GM23338 (cell line): ENCODE data around the gene MYO9B. TPM values are rescaled to one million over a fixed set of nuclear protein-coding genes. Genes with fewer than 3 reads are reported as not detected.

Source experiments
- ATAC-seq: fragments of 200-7000 bp; cut with Tn5 transposase; 3 replicates; pipeline ENCODE4 v1.9.1; 2020
- DNase-seq: peaks from one replicate; pipeline ENCODE4 v3.0.0-alpha.2; 2015; ENCODE audit warnings: low spot score
- H2AFZ ChIP-seq: fragments of 200-600 bp; sonication (generic); 2 replicates; pipeline ENCODE4 v1.8.0; 2016; ENCODE audit warnings: antibody characterized with exemption, mild to moderate bottlenecking, moderate library complexity
- H3F3A ChIP-seq: fragments of 200-600 bp; sonication (generic); replicated peaks from 2 replicates; pipeline ENCODE4 v1.8.0; 2017; ENCODE audit warnings: antibody characterized with exemption, mixed run types, low read depth
- H3K27ac ChIP-seq: fragments of 200-600 bp; sonication (generic); 2 replicates; pipeline ENCODE4 v1.6.1; 2016; ENCODE audit warnings: low read depth
- H3K27me3 ChIP-seq: fragments of 200-600 bp; sonication (generic); 2 replicates; pipeline ENCODE4 v1.8.0; 2016; ENCODE audit warnings: mild to moderate bottlenecking, mixed run types, moderate library complexity; ENCODE audit not compliant: insufficient read depth
- H3K36me3 ChIP-seq: fragments of 200-600 bp; sonication (generic); 2 replicates; pipeline ENCODE4 v1.8.0; 2016; ENCODE audit warnings: mild to moderate bottlenecking; ENCODE audit not compliant: insufficient read depth
- H3K4me1 ChIP-seq: fragments of 200-600 bp; sonication (generic); 2 replicates; pipeline ENCODE4 v1.8.0; 2016; ENCODE audit warnings: mild to moderate bottlenecking, moderate library complexity; ENCODE audit not compliant: insufficient read depth
- H3K4me2 ChIP-seq: fragments of 200-600 bp; sonication (generic); 2 replicates; pipeline ENCODE4 v1.7.1; 2017; ENCODE audit warnings: mixed run types
- H3K4me3 ChIP-seq: fragments of 200-600 bp; sonication (generic); 2 replicates; pipeline ENCODE4 v1.6.1; 2016; ENCODE audit warnings: mixed run types
- H3K79me2 ChIP-seq: fragments of 200-600 bp; sonication (generic); replicated peaks from 2 replicates; pipeline ENCODE4 v1.8.0; 2017; ENCODE audit warnings: mild to moderate bottlenecking; ENCODE audit not compliant: insufficient read depth
- H3K9me2 ChIP-seq: fragments of 200-600 bp; sonication (generic); 2 replicates; pipeline ENCODE4 v1.8.0; 2017; ENCODE audit not compliant: insufficient read depth
- H4K20me1 ChIP-seq: fragments of 200-600 bp; sonication (generic); replicated peaks from 2 replicates; pipeline ENCODE4 v1.8.0; 2017; ENCODE audit warnings: mild to moderate bottlenecking; ENCODE audit not compliant: insufficient read depth
- H3K27ac Mint-ChIP-seq: 2 replicates; pipeline ENCODE4 v1.8.0; 2020; ENCODE audit warnings: inconsistent platforms, mild to moderate bottlenecking, moderate library complexity, mixed read lengths
- H3K27me3 Mint-ChIP-seq: 3 replicates; pipeline ENCODE4 v1.8.0; 2022; ENCODE audit warnings: low read depth, mild to moderate bottlenecking, moderate library complexity, mixed read lengths, inconsistent platforms; ENCODE audit not compliant: insufficient read depth, poor library complexity
- H3K36me3 Mint-ChIP-seq: 3 replicates; pipeline ENCODE4 v1.8.0; 2021; ENCODE audit warnings: low read depth, mild to moderate bottlenecking, inconsistent platforms, moderate library complexity, mixed read lengths
- H3K4me1 Mint-ChIP-seq: 3 replicates; pipeline ENCODE4 v1.8.0; 2020; ENCODE audit warnings: mild to moderate bottlenecking, inconsistent platforms, mixed read lengths
- H3K4me3 Mint-ChIP-seq: 3 replicates; pipeline ENCODE4 v1.8.0; 2021; ENCODE audit warnings: moderate library complexity, mild to moderate bottlenecking, inconsistent platforms, mixed read lengths
- H3K9me3 Mint-ChIP-seq: 3 replicates; pipeline ENCODE4 v1.8.0; 2020; ENCODE audit warnings: moderate library complexity, mild to moderate bottlenecking, inconsistent platforms, mixed read lengths
- CREB1 ChIP-seq: fragments of 250-450 bp; sonication (Bioruptor Pico); IDR thresholded peaks from 2 replicates; pipeline ENCODE4 v1.5.0; 2020; ENCODE audit warnings: low read depth, mild to moderate bottlenecking, moderate library complexity
- EZH2 ChIP-seq: fragments of 200-600 bp; sonication (generic); IDR thresholded peaks from one replicate; pipeline ENCODE4 v1.8.0; 2017; ENCODE audit warnings: antibody characterized with exemption, mild to moderate bottlenecking, low read depth; ENCODE audit not compliant: unreplicated experiment
- EZH2phosphoT487 ChIP-seq: fragments of 200-600 bp; sonication (generic); IDR thresholded peaks from one replicate; pipeline ENCODE4 v1.8.1; 2018; ENCODE audit warnings: antibody characterized with exemption; ENCODE audit not compliant: unreplicated experiment
- JUNB ChIP-seq: IDR thresholded peaks from one replicate; pipeline ENCODE4 v1.6.1; 2016; ENCODE audit warnings: antibody characterized with exemption; ENCODE audit not compliant: unreplicated experiment
- NANOG ChIP-seq: IDR thresholded peaks from 2 replicates; pipeline ENCODE4 v1.6.1; 2016; ENCODE audit warnings: antibody characterized with exemption, borderline replicate concordance
- POLR2AphosphoS5 ChIP-seq: IDR thresholded peaks from 2 replicates; pipeline ENCODE4 v1.6.1; 2016; ENCODE audit warnings: antibody characterized with exemption, low read depth
- STAT1 ChIP-seq: IDR thresholded peaks from one replicate; pipeline ENCODE4 v1.6.1; 2016; ENCODE audit warnings: antibody characterized with exemption; ENCODE audit not compliant: unreplicated experiment
- ZNF114 ChIP-seq: fragments of 250-450 bp; sonication (Bioruptor Pico); IDR thresholded peaks from 2 replicates; pipeline ENCODE4 v1.5.0; 2020; ENCODE audit warnings: mild to moderate bottlenecking, moderate library complexity
- ZNF331 ChIP-seq: fragments of 250-450 bp; sonication (Bioruptor Pico); IDR thresholded peaks from 2 replicates; pipeline ENCODE4 v1.5.0; 2020; ENCODE audit warnings: low read depth, mild to moderate bottlenecking, moderate library complexity
- polyA plus RNA-seq: library from polyadenylated mRNA; unstranded; fragments of >200 nt; fragmentation: Nextera tagmentation; extraction: Ambion mirVana; gene quantifications from 2 replicates; pipeline ENCODE4 v1.2.1, GENCODE V29; 2016
- total RNA-seq: library from RNA; depleted of rRNA; stranded (reverse); fragments of >200 nt; shearing (Covaris generic); gene quantifications from 2 replicates; pipeline ENCODE4 v1.2.3, GENCODE V29; 2014
- TF ChIP-seq, protein P1 (sequence below): IDR thresholded peaks from one replicate; pipeline ENCODE4 v1.6.1; 2018; ENCODE audit warnings: antibody characterized with exemption; ENCODE audit not compliant: unreplicated experiment
- TF ChIP-seq, protein P2 (sequence below): IDR thresholded peaks from 2 replicates; pipeline ENCODE4 v1.6.1; 2016; ENCODE audit warnings: antibody characterized with exemption
- TF ChIP-seq, protein P3 (sequence below): fragments of 250-450 bp; sonication (Bioruptor Pico); IDR thresholded peaks from 2 replicates; pipeline ENCODE4 v1.5.0; 2020; ENCODE audit warnings: mild to moderate bottlenecking, moderate library complexity
- TF ChIP-seq, protein P4 (sequence below), 2 experiments: fragments of 200-600 bp in 1 of 2; sonication (generic) in 1 of 2; conservative IDR thresholded peaks; 2 replicates each; pipeline versions ENCODE4 v1.5.1 to v1.6.1; 2016 to 2017; ENCODE audit warnings: antibody characterized with exemption in 2 of 2, low read depth in 2 of 2, mild to moderate bottlenecking in 2 of 2, moderate library complexity in 1 of 2

Gene MYO9B
- total and polyA plus RNA-seq, 2 experiments from 2014 or later: 28.7 to 61.3 TPM

DNA sequence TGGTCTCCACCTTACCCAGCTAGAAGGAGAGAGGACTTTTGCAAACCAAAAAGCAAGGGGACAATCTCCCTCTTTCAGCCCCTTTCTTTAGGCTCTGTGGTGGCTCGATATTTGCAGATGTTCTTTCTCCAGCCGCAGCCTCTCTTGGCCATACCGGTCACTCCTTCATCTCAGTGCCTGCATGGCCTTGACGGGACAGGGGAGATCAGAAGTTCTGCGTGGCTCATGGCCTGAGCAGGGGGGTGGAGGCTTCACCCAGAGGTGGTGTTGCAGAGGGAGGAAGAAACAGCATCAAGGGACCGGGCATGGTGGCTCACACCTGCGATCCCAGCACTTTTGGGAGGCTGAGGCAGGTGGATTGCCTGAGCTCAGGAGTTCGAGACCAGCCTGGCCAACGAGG, 53.2 kb downstream of the MYO9B start:
- H3K4me3 ChIP-seq: no peak overlapping the region
- H3K27ac Mint-ChIP-seq: no peak overlapping the region
- peaks cover 18% of the 10 kb centered on the region for H3K27me3 Mint-ChIP-seq
- DNase-seq: no peak
- peaks cover 15% of the 10 kb centered on the region; the same call in 1 of the 3 replicates for H3K36me3 Mint-ChIP-seq
- peaks cover 21% of the 10 kb centered on the region for H3K4me1 Mint-ChIP-seq
- peaks cover 10% of the 10 kb centered on the region; the same call in 1 of the 2 replicates for H3F3A ChIP-seq
- no peak overlapping the region for H2AFZ ChIP-seq
- ATAC-seq: no peak
- H3K4me3 Mint-ChIP-seq: no peak overlapping the region
- H3K4me1 ChIP-seq: peaks cover 21% of the 10 kb centered on the region
- no peaks in the 10 kb centered on the region for H3K27me3 ChIP-seq
- H3K9me2 ChIP-seq: no peaks in the 10 kb centered on the region
- TF ChIP-seq, protein P1, sequence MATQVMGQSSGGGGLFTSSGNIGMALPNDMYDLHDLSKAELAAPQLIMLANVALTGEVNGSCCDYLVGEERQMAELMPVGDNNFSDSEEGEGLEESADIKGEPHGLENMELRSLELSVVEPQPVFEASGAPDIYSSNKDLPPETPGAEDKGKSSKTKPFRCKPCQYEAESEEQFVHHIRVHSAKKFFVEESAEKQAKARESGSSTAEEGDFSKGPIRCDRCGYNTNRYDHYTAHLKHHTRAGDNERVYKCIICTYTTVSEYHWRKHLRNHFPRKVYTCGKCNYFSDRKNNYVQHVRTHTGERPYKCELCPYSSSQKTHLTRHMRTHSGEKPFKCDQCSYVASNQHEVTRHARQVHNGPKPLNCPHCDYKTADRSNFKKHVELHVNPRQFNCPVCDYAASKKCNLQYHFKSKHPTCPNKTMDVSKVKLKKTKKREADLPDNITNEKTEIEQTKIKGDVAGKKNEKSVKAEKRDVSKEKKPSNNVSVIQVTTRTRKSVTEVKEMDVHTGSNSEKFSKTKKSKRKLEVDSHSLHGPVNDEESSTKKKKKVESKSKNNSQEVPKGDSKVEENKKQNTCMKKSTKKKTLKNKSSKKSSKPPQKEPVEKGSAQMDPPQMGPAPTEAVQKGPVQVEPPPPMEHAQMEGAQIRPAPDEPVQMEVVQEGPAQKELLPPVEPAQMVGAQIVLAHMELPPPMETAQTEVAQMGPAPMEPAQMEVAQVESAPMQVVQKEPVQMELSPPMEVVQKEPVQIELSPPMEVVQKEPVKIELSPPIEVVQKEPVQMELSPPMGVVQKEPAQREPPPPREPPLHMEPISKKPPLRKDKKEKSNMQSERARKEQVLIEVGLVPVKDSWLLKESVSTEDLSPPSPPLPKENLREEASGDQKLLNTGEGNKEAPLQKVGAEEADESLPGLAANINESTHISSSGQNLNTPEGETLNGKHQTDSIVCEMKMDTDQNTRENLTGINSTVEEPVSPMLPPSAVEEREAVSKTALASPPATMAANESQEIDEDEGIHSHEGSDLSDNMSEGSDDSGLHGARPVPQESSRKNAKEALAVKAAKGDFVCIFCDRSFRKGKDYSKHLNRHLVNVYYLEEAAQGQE: no peak
- TF ChIP-seq EZH2 (no peak), CREB1 (CRISPR knock-in tag) (no peak), NANOG (no peak), EZH2phosphoT487 (no peak), ZNF331 (CRISPR knock-in tag) (no peak), POLR2AphosphoS5 (no peak), STAT1 (no peak), ZNF114 (CRISPR knock-in tag) (no peak), JUNB (no peak)
- TF ChIP-seq, protein P2, sequence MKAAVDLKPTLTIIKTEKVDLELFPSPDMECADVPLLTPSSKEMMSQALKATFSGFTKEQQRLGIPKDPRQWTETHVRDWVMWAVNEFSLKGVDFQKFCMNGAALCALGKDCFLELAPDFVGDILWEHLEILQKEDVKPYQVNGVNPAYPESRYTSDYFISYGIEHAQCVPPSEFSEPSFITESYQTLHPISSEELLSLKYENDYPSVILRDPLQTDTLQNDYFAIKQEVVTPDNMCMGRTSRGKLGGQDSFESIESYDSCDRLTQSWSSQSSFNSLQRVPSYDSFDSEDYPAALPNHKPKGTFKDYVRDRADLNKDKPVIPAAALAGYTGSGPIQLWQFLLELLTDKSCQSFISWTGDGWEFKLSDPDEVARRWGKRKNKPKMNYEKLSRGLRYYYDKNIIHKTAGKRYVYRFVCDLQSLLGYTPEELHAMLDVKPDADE: no peak
- TF ChIP-seq, protein P3, sequence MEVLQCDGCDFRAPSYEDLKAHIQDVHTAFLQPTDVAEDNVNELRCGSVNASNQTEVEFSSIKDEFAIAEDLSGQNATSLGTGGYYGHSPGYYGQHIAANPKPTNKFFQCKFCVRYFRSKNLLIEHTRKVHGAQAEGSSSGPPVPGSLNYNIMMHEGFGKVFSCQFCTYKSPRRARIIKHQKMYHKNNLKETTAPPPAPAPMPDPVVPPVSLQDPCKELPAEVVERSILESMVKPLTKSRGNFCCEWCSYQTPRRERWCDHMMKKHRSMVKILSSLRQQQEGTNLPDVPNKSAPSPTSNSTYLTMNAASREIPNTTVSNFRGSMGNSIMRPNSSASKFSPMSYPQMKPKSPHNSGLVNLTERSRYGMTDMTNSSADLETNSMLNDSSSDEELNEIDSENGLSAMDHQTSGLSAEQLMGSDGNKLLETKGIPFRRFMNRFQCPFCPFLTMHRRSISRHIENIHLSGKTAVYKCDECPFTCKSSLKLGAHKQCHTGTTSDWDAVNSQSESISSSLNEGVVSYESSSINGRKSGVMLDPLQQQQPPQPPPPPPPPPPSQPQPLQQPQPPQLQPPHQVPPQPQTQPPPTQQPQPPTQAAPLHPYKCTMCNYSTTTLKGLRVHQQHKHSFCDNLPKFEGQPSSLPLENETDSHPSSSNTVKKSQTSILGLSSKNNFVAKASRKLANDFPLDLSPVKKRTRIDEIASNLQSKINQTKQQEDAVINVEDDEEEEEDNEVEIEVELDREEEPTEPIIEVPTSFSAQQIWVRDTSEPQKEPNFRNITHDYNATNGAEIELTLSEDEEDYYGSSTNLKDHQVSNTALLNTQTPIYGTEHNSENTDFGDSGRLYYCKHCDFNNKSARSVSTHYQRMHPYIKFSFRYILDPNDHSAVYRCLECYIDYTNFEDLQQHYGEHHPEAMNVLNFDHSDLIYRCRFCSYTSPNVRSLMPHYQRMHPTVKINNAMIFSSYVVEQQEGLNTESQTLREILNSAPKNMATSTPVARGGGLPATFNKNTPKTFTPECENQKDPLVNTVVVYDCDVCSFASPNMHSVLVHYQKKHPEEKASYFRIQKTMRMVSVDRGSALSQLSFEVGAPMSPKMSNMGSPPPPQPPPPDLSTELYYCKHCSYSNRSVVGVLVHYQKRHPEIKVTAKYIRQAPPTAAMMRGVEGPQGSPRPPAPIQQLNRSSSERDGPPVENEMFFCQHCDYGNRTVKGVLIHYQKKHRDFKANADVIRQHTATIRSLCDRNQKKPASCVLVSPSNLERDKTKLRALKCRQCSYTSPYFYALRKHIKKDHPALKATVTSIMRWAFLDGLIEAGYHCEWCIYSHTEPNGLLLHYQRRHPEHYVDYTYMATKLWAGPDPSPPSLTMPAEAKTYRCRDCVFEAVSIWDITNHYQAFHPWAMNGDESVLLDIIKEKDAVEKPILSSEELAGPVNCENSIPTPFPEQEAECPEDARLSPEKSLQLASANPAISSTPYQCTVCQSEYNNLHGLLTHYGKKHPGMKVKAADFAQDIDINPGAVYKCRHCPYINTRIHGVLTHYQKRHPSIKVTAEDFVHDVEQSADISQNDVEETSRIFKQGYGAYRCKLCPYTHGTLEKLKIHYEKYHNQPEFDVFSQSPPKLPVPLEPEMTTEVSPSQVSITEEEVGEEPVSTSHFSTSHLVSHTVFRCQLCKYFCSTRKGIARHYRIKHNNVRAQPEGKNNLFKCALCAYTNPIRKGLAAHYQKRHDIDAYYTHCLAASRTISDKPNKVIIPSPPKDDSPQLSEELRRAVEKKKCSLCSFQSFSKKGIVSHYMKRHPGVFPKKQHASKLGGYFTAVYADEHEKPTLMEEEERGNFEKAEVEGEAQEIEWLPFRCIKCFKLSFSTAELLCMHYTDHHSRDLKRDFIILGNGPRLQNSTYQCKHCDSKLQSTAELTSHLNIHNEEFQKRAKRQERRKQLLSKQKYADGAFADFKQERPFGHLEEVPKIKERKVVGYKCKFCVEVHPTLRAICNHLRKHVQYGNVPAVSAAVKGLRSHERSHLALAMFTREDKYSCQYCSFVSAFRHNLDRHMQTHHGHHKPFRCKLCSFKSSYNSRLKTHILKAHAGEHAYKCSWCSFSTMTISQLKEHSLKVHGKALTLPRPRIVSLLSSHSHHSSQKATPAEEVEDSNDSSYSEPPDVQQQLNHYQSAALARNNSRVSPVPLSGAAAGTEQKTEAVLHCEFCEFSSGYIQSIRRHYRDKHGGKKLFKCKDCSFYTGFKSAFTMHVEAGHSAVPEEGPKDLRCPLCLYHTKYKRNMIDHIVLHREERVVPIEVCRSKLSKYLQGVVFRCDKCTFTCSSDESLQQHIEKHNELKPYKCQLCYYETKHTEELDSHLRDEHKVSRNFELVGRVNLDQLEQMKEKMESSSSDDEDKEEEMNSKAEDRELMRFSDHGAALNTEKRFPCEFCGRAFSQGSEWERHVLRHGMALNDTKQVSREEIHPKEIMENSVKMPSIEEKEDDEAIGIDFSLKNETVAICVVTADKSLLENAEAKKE (CRISPR knock-in tag): no peak
- TF ChIP-seq, protein P4, sequence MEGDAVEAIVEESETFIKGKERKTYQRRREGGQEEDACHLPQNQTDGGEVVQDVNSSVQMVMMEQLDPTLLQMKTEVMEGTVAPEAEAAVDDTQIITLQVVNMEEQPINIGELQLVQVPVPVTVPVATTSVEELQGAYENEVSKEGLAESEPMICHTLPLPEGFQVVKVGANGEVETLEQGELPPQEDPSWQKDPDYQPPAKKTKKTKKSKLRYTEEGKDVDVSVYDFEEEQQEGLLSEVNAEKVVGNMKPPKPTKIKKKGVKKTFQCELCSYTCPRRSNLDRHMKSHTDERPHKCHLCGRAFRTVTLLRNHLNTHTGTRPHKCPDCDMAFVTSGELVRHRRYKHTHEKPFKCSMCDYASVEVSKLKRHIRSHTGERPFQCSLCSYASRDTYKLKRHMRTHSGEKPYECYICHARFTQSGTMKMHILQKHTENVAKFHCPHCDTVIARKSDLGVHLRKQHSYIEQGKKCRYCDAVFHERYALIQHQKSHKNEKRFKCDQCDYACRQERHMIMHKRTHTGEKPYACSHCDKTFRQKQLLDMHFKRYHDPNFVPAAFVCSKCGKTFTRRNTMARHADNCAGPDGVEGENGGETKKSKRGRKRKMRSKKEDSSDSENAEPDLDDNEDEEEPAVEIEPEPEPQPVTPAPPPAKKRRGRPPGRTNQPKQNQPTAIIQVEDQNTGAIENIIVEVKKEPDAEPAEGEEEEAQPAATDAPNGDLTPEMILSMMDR (conservative IDR thresholded peaks at IDR 0.05; ENCODE audit: low read depth in 2 of 2): no peak
- peaks cover 2% of the 10 kb centered on the region; the same call in 1 of the 2 replicates for H3K79me2 ChIP-seq
- no peaks in the 10 kb centered on the region; the same call in 1 of the 2 replicates for H4K20me1 ChIP-seq
- H3K4me2 ChIP-seq: no peak overlapping the region
- no peak overlapping the region for H3K27ac ChIP-seq
- H3K36me3 ChIP-seq: no peaks in the 10 kb centered on the region
- H3K9me3 Mint-ChIP-seq: no peaks in the 10 kb centered on the region
